ENCODE results near the gene CYB5D1. TPM values are rescaled to one million over a fixed set of nuclear protein-coding genes. Genes with fewer than 3 reads are reported as not detected.
"Not testable (repeated sequence)": the region's sequence is repeated elsewhere in the genome, so short reads cannot be mapped to it uniquely, and the experiment has no call there.

The CYB5D1 gene, protein sequence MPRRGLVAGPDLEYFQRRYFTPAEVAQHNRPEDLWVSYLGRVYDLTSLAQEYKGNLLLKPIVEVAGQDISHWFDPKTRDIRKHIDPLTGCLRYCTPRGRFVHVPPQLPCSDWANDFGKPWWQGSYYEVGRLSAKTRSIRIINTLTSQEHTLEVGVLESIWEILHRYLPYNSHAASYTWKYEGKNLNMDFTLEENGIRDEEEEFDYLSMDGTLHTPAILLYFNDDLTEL
- total RNA-seq, result 10 to 100 TPM; 14.9 to 29.5 (median 23.5) TPM

DNA sequence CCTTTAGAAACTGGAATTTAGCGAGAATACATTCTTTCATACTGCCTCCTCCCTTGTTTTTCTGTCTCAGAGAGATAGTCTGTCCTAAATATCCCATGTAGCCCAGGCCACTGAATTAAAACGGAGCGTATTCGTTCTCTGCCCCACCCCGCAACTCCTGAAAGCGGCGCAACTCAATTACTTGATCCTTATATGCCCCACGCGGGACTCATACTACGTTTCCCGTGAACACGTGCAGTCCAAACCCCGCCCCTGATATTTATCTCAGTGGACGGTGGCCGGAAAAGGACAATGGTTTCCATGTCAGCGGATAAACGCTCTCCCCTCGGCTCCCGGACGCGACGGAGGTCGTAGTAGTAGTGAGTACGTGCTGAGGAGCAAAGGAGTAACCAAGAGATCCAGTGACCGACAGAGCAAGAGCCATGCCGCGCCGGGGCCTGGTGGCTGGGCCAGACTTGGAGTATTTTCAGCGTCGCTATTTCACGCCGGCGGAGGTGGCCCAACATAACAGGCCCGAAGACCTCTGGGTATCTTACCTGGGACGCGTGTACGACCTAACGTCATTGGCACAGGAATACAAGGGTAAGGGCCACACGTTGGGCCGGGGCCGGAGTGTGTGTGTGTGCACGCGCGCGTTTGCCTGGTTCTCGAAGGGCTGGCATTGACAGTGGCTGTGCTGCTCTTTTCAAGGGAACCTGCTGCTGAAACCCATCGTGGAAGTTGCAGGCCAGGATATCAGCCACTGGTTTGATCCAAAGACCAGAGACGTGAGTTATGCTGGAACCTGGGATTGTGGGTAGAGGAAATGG is at the start of gene CYB5D1:
Gene CYB5D1, plus strand, starts transcription at position 291 of the 809 bp plus-strand sequence. Its CDS starts 132 bp downstream, at position 423.
- TF ChIP-seq, protein P1, sequence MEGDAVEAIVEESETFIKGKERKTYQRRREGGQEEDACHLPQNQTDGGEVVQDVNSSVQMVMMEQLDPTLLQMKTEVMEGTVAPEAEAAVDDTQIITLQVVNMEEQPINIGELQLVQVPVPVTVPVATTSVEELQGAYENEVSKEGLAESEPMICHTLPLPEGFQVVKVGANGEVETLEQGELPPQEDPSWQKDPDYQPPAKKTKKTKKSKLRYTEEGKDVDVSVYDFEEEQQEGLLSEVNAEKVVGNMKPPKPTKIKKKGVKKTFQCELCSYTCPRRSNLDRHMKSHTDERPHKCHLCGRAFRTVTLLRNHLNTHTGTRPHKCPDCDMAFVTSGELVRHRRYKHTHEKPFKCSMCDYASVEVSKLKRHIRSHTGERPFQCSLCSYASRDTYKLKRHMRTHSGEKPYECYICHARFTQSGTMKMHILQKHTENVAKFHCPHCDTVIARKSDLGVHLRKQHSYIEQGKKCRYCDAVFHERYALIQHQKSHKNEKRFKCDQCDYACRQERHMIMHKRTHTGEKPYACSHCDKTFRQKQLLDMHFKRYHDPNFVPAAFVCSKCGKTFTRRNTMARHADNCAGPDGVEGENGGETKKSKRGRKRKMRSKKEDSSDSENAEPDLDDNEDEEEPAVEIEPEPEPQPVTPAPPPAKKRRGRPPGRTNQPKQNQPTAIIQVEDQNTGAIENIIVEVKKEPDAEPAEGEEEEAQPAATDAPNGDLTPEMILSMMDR (IDR thresholded peaks at IDR 0.05), result peak in 1 of 6 experiments; percentile 4
- peak in 1 of 2 donors; percentile 30 for TF ChIP-seq POLR2A (IDR thresholded peaks at IDR 0.05)
- H3K9me3 ChIP-seq, result no peaks in the 10 kb centered on the region
- peak; percentile 93 for DNase-seq
- H3K4me1 ChIP-seq, result peaks cover 22 to 28% of the 10 kb centered on the region in 2 donors
- H3K36me3 ChIP-seq, result peaks cover 3 to 8% of the 10 kb centered on the region in 2 donors
- peak within 1 kb of the TSS; percentile 68 to 92 (median 88) for H3K27ac ChIP-seq
- WGBS, 2 donors, result 2 to 3% methylated on average over 39 to 41 of the region's 48 CpGs
- peak within 1 kb of the TSS; percentile 41 to 93 (median 50) for H3K4me3 ChIP-seq (replicated peaks in 1 of 3)
- H3K27me3 ChIP-seq, result no peaks in the 10 kb centered on the region
- intact Hi-C loops (cut with DNase I), result loop anchor here (5.0 kb wide), 1 partner anchor 36 kb away; no protein-coding TSS in a partner anchor

DNA sequence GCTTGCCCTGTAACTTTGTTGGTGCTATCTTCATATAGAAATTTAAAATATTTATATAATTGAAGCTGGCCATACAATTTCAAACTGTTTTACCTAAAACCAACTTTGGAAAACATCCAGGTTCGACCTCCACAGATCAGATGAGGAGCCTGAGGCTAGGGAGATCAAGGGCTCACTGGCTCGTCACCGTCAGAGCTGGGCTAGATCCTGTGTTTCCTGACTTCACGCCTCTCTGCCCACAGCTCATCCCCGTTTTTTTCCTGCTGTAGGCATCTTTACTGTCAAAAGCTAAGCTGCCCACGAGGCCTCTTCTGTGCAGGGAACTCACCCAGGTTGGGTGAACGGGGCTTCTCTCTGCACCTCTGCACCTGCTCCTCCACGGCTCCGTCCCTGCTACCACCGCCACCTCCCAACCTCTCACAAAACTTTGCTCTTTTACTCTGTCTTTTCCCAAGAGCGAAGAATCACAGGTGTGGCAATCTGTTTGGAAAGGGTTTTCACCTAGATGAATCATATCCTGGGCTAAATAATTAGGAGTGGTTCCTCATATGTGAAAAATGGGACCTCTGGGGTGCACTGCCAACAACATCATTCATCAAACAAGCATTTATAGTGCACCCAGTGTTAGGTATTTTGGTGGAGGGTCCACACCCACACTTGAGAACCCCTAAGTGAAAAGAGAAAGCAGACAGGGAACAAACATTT is 48.6 kb upstream of the CYB5D1 start:
- no peaks in the 10 kb centered on the region for H3K36me3 ChIP-seq
- DNase-seq, result no peak
- H3K4me3 ChIP-seq (replicated peaks in 1 of 3), result no peak overlapping the region
- WGBS, 2 donors, result 70 to 72% methylated on average over 11 of the region's 11 CpGs
- no peaks in the 10 kb centered on the region for H3K27me3 ChIP-seq
- H3K27ac ChIP-seq, result no peak overlapping the region
- H3K4me1 ChIP-seq, result peaks cover under 1 to 2% of the 10 kb centered on the region in 2 donors
- H3K9me3 ChIP-seq, result no peaks in the 10 kb centered on the region
- TF ChIP-seq, protein P1 (IDR thresholded peaks at IDR 0.05), result no peak
- TF ChIP-seq POLR2A (IDR thresholded peaks at IDR 0.05), result no peak
- intact Hi-C loops (cut with DNase I), result no loop called here

DNA sequence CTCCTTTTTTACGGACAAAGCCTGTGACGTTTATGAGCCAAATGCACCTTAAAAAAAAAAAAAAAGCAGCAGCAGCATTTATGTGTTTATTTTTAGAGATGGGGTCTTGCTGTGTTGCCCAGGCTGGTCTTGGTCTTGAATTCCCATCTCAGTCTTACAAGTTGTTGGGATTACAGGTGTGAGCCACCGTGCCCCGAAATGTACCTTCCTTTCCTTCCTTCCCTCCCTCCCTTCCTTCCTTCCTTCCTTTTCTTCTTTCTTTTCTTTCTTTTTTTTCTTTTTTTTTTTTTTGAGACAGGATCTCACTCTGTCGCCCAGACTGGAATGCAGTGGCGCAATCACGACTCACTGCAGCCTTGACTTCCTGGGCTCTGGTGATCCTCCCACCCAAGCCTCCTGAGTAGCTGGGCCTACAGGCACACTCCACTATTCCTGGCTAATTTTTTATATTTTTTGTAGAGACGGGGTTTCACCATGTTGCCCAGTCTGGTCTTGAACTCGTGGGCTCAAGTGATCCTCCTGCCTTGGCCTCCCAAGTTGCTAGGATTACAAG is 47.9 kb upstream of the CYB5D1 start:
- H3K36me3 ChIP-seq; H3K9me3 ChIP-seq; H3K27me3 ChIP-seq; H3K27ac ChIP-seq; H3K4me1 ChIP-seq; DNase-seq; H3K4me3 ChIP-seq (replicated peaks in 1 of 3); intact Hi-C loops (cut with DNase I): not testable (repeated sequence)
- 80 to 88% methylated on average over 9 of the region's 9 CpGs for WGBS, 2 donors

DNA sequence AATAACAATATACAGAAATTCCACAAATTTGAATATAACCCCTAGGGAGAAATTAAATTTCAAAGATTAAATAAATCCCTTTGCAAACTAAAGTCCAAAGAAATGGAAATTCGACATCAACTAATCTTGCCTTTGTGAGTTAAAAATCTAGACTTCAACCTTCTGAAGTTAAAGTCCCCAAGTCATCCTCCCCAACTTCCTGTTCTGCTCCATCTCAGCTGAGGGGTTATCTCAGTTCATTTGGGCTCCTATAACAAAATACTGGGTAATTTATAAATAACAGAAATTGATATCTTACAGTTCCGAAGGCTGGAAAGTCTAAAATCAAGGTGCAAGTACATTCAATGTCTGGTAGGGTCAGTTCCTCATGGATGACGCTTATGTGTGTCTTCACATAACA is 46.6 kb upstream of the CYB5D1 start:
- Histone ChIP-seq H3K36me3 (no peaks in the 10 kb centered on the region), H3K27me3 (no peaks in the 10 kb centered on the region), H3K27ac (no peak overlapping the region), H3K4me1 (no peaks in the 10 kb centered on the region), H3K9me3 (no peaks in the 10 kb centered on the region), H3K4me3 (replicated peaks in 1 of 3) (no peak overlapping the region)
- no peak for DNase-seq
- WGBS, 2 donors, result 83 to 85% methylated on average over 3 of the region's 3 CpGs
- intact Hi-C loops (cut with DNase I), result no loop called here
- TF ChIP-seq POLR2A (IDR thresholded peaks at IDR 0.05), result no peak
- TF ChIP-seq, protein P1 (IDR thresholded peaks at IDR 0.05), result no peak

DNA sequence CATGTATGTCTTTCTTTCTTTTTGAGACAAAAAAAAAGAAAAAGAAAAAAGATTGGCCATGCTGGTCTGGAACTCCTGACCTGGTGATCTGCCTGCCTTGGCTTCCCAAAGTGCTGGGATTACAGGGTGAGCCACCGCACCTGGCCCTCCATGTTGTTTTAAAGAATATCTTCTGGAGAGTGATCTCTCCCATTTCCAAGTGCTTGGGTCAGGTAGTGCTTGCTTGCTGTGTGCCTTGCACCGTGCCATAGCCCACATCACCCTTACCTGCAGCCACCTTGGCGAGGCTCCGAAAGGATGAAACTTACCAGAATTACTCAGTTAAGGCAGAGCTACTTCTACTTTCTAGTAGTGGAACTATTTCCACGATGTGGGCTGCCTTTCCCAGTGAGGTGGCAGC is 42.8 kb upstream of the CYB5D1 start:
- intact Hi-C loops (cut with DNase I), result no loop called here
- Histone ChIP-seq H3K27me3 (no peaks in the 10 kb centered on the region), H3K9me3 (no peaks in the 10 kb centered on the region), H3K4me3 (replicated peaks in 1 of 3) (no peak overlapping the region), H3K36me3 (no peaks in the 10 kb centered on the region), H3K4me1 (no peaks in the 10 kb centered on the region), H3K27ac (no peak overlapping the region)
- DNase-seq, result no peak
- TF ChIP-seq, protein P1 (IDR thresholded peaks at IDR 0.05), result no peak
- TF ChIP-seq POLR2A (IDR thresholded peaks at IDR 0.05), result no peak
- WGBS, 2 donors, result 87% methylated on average over 5 of the region's 5 CpGs

Measured in thyroid gland (tissue), 4 donors.